Mesendoderm (in vitro differentiated cells): ENCODE results near the gene B4GALT4.
"Not testable (repeated sequence)": the region's sequence is repeated elsewhere in the genome, so short reads cannot be mapped to it uniquely, and the experiment has no call there.

Source experiments
- DNase-seq: peaks from one replicate; pipeline ENCODE4 v3.0.0; 2013
- H2AK5ac ChIP-seq: 2 replicates; pipeline ENCODE4 v1.6.1; 2013; ENCODE audit warnings: low read length, inconsistent platforms
- H2BK120ac ChIP-seq: 2 replicates; pipeline ENCODE4 v1.6.1; 2013; ENCODE audit warnings: low read depth, mild to moderate bottlenecking, low read length, moderate library complexity, mixed read lengths
- H2BK15ac ChIP-seq: replicated peaks from 2 replicates; pipeline ENCODE4 v1.6.1; 2013; ENCODE audit warnings: low read depth, mild to moderate bottlenecking, moderate library complexity
- H2BK5ac ChIP-seq: 2 replicates; pipeline ENCODE4 v1.6.1; 2013; ENCODE audit warnings: low read length, inconsistent platforms
- H3K18ac ChIP-seq: 2 replicates; pipeline ENCODE4 v1.6.1; 2013; ENCODE audit warnings: mild to moderate bottlenecking, low read length, mixed read lengths
- H3K23ac ChIP-seq: one replicate; pipeline ENCODE4 v1.6.1; 2013; ENCODE audit warnings: low read length
- H3K27ac ChIP-seq: 2 replicates; pipeline ENCODE4 v1.5.1; 2013; ENCODE audit warnings: low read depth, mild to moderate bottlenecking, inconsistent platforms, low read length, moderate library complexity
- H3K27me3 ChIP-seq: 2 replicates; pipeline ENCODE4 v1.6.1; 2013; ENCODE audit warnings: low read length, control low read depth, mild to moderate bottlenecking, inconsistent platforms; ENCODE audit not compliant: insufficient read depth, poor library complexity
- H3K36me3 ChIP-seq: 2 replicates; pipeline ENCODE4 v1.6.1; 2013; ENCODE audit warnings: low read length, inconsistent platforms; ENCODE audit not compliant: control insufficient read depth, insufficient read depth
- H3K4ac ChIP-seq: one replicate; pipeline ENCODE4 v1.6.1; 2013; ENCODE audit warnings: low read depth, mild to moderate bottlenecking, low read length, moderate library complexity
- H3K4me1 ChIP-seq: 2 replicates; pipeline ENCODE4 v1.6.1; 2013; ENCODE audit warnings: low read depth, low read length, inconsistent platforms; ENCODE audit not compliant: control insufficient read depth
- H3K4me2 ChIP-seq: 2 replicates; pipeline ENCODE4 v1.6.1; 2013; ENCODE audit warnings: low read length
- H3K4me3 ChIP-seq: 2 replicates; pipeline ENCODE4 v1.5.1; 2013; ENCODE audit warnings: mild to moderate bottlenecking, low read length
- H3K56ac ChIP-seq: one replicate; pipeline ENCODE4 v1.6.1; 2013; ENCODE audit warnings: low read length
- H3K79me1 ChIP-seq: 2 replicates; pipeline ENCODE4 v1.6.1; 2013; ENCODE audit warnings: low read length, inconsistent platforms
- H3K79me2 ChIP-seq: 2 replicates; pipeline ENCODE4 v1.6.1; 2013; ENCODE audit warnings: mild to moderate bottlenecking, low read length; ENCODE audit not compliant: control insufficient read depth, insufficient read depth
- H3K9ac ChIP-seq: 2 replicates; pipeline ENCODE4 v1.6.1; 2013; ENCODE audit warnings: low read length, inconsistent platforms
- H4K5ac ChIP-seq: one replicate; pipeline ENCODE4 v1.6.1; 2013; ENCODE audit warnings: low read length
- H4K8ac ChIP-seq: one replicate; pipeline ENCODE4 v1.6.1; 2013; ENCODE audit warnings: low read depth, mild to moderate bottlenecking, control low read depth, low read length, moderate library complexity
- WGBS: extraction: QIAGEN DNeasy Blood & Tissue Kit; methylation state at CpG from one replicate; pipeline ENCODE4 v1.1.7; 2013; ENCODE audit warnings: low lambda C conversion rate, missing lambda C conversion rate; ENCODE audit not compliant: insufficient coverage; ENCODE audit errors: extremely low coverage; 5-methylcytosine and 5-hydroxymethylcytosine counted together

The B4GALT4 gene

DNA sequence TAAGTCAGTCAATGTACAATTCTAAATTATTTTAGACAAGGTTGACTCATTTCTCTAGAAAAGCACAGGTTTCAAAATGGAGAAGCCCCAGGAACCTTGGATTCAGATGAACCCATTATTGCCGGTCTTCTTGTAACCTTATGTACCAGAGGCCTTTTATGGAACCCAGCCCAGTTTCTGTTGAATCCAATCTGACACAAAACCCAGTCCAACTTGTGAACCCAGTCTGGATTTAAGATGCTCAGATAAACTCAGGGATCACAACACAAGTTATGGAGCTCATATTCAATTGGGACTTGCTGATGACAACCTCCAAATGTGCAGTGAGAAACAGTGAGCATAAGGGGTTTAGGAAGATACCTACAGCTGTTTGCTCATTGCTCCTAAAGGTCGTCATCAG is 16.4 kb upstream of the B4GALT4 start:
- Histone ChIP-seq H3K79me1 (no peaks in the 10 kb centered on the region), H3K4ac (no peak overlapping the region), H2BK15ac (no peak overlapping the region), H3K23ac (no peak overlapping the region), H3K79me2 (no peaks in the 10 kb centered on the region), H4K8ac (no peak overlapping the region), H3K27me3 (no peaks in the 10 kb centered on the region), H3K27ac (no peak overlapping the region), H3K4me1 (no peaks in the 10 kb centered on the region), H3K4me2 (no peak overlapping the region), H3K18ac (no peak overlapping the region), H3K36me3 (no peaks in the 10 kb centered on the region), H3K56ac (no peak overlapping the region), H3K9ac (no peak overlapping the region), H2BK120ac (no peak overlapping the region), H3K4me3 (no peak overlapping the region), H4K5ac (no peak overlapping the region), H2BK5ac (no peak overlapping the region), H2AK5ac (no peak overlapping the region)
- WGBS: no CpG with 5 or more reads among the region's 2 CpGs
- no peak for DNase-seq

DNA sequence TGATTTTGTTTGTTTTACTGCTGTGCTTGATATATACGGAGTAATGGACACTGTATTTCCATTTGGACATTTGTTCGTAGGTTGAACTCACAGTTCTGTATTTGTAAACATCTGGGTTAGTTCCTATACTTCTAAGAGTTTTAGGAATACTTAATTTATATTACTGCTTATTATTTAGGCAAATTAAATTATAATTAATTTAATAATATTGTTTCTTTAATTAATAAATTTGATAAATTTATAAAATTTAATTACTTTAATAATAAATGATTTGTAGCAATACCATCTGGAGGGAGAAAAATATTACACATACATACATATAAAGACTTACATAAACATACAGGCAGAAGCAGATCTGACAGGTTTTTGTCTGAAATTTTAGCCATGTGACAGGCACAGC is 14.5 kb upstream of the B4GALT4 start:
- no peak overlapping the region for H4K5ac ChIP-seq
- no peaks in the 10 kb centered on the region for H3K79me1 ChIP-seq
- H3K18ac ChIP-seq: no peak overlapping the region
- WGBS: no CpG with 5 or more reads among the region's 2 CpGs
- H3K4me2 ChIP-seq: no peak overlapping the region
- DNase-seq: no peak
- no peak overlapping the region for H3K56ac ChIP-seq
- H3K23ac ChIP-seq: no peak overlapping the region
- no peak overlapping the region for H3K27ac ChIP-seq
- H4K8ac ChIP-seq: no peak overlapping the region
- H3K36me3 ChIP-seq: no peaks in the 10 kb centered on the region
- H2BK5ac ChIP-seq: no peak overlapping the region
- no peak overlapping the region for H3K9ac ChIP-seq
- H2BK15ac ChIP-seq: no peak overlapping the region
- H3K27me3 ChIP-seq: no peaks in the 10 kb centered on the region
- H3K4me3 ChIP-seq: no peak overlapping the region
- H3K4me1 ChIP-seq: no peaks in the 10 kb centered on the region
- no peaks in the 10 kb centered on the region for H3K79me2 ChIP-seq
- no peak overlapping the region for H2AK5ac ChIP-seq
- H2BK120ac ChIP-seq: no peak overlapping the region
- no peak overlapping the region for H3K4ac ChIP-seq

DNA sequence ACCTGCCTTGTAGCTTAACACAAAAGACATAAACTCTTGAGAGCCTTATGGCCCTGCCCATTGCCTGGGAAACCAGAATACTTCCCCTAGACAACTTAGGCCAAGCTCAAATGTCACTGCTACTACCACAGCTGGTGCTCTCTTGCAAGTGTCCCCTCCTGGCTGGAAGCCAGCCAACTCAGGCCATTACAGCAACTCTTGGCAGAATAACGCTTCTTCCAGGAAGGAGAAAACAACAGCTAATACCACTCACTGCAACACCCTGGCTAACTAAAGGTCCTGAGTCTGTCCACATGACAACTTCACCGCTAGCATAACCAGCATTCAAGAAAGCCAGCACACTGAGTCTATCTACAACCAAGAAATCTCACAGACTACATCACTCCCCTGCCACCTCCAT is 5.1 kb upstream of the B4GALT4 start:
- Histone ChIP-seq H3K4me1 (no peaks in the 10 kb centered on the region), H3K4ac (no peak overlapping the region), H4K8ac (no peak overlapping the region), H2BK120ac (no peak overlapping the region), H4K5ac (no peak overlapping the region), H2BK15ac (no peak overlapping the region), H3K23ac (no peak overlapping the region), H3K79me1 (no peaks in the 10 kb centered on the region), H3K56ac (no peak overlapping the region), H3K4me2 (no peak overlapping the region), H3K79me2 (no peaks in the 10 kb centered on the region), H3K36me3 (no peaks in the 10 kb centered on the region), H2BK5ac (no peak overlapping the region), H2AK5ac (no peak overlapping the region), H3K9ac (no peak overlapping the region), H3K27ac (no peak overlapping the region), H3K18ac (no peak overlapping the region), H3K4me3 (no peak overlapping the region), H3K27me3 (no peaks in the 10 kb centered on the region)
- no CpG with 5 or more reads among the region's 2 CpGs for WGBS
- DNase-seq: no peak

DNA sequence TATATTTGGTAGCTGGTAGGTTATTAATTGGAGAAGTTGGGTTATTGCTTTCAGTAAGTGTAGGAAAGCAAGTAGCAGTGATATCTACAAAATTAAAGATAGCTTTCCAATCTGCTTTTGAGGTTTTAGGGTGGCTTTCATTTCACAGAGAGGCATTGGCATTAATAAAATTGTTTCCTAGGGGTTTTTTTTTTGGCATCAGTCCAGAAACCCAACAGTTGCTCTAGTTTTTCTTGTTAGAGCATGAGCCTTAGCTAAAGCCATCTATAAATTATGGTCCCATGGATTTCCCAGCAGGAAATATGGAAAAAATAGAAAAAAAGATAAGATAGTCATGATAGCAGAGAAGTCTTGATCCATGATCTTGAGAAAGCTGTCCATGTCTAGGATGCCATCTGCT is 3.0 kb upstream of the B4GALT4 start:
- no peak overlapping the region for H3K18ac ChIP-seq
- H2BK5ac ChIP-seq: no peak overlapping the region
- H3K9ac ChIP-seq: no peak overlapping the region

DNA sequence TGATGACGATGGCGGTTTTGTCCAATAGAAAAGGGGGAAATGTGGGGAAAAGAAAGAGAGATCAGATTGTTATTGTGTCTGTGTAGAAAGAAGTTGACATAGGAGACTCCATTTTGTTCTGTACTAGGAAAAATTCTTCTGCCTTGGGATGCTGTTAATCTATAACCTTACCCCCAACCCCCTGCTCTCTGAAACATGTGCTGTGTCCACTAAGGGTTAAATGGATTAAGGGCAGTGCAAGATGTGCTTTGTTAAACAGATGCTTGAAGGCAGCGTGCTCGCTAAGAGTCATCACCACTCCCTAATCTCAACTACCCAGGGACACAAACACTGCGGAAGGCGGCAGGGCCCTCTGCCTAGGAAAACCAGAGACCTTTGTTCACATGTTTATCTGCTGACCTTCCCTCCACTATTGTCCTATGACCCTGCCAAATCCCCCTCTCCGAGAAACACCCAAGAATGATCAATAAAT is 2.4 kb upstream of the B4GALT4 start:
- H3K9ac ChIP-seq, H3K4ac ChIP-seq, H3K27me3 ChIP-seq, H4K5ac ChIP-seq, H3K4me2 ChIP-seq, H2BK15ac ChIP-seq, H3K36me3 ChIP-seq, H3K27ac ChIP-seq, H2AK5ac ChIP-seq, H3K4me1 ChIP-seq, H2BK120ac ChIP-seq, H2BK5ac ChIP-seq, H3K4me3 ChIP-seq, H4K8ac ChIP-seq, H3K23ac ChIP-seq, H3K79me1 ChIP-seq, DNase-seq, H3K56ac ChIP-seq, H3K18ac ChIP-seq: not testable (repeated sequence)
- WGBS: no CpG with 5 or more reads among the region's 7 CpGs
- peaks cover 11% of the 10 kb centered on the region for H3K79me2 ChIP-seq

More for the DNA sequence above, 3.0 kb upstream of the B4GALT4 start:
- Histone ChIP-seq H3K23ac (no peak overlapping the region), H3K27me3 (no peaks in the 10 kb centered on the region), H2BK120ac (no peak overlapping the region), H3K4ac (no peak overlapping the region), H3K4me3 (no peak overlapping the region), H4K5ac (no peak overlapping the region), H3K56ac (no peak overlapping the region), H3K27ac (no peak overlapping the region), H2BK15ac (no peak overlapping the region), H3K4me1 (no peaks in the 10 kb centered on the region), H3K79me2 (peaks cover 9% of the 10 kb centered on the region), H4K8ac (no peak overlapping the region), H3K36me3 (no peaks in the 10 kb centered on the region), H3K79me1 (peaks cover 2% of the 10 kb centered on the region), H2AK5ac (no peak overlapping the region), H3K4me2 (no peak overlapping the region)
- no peak for DNase-seq

DNA sequence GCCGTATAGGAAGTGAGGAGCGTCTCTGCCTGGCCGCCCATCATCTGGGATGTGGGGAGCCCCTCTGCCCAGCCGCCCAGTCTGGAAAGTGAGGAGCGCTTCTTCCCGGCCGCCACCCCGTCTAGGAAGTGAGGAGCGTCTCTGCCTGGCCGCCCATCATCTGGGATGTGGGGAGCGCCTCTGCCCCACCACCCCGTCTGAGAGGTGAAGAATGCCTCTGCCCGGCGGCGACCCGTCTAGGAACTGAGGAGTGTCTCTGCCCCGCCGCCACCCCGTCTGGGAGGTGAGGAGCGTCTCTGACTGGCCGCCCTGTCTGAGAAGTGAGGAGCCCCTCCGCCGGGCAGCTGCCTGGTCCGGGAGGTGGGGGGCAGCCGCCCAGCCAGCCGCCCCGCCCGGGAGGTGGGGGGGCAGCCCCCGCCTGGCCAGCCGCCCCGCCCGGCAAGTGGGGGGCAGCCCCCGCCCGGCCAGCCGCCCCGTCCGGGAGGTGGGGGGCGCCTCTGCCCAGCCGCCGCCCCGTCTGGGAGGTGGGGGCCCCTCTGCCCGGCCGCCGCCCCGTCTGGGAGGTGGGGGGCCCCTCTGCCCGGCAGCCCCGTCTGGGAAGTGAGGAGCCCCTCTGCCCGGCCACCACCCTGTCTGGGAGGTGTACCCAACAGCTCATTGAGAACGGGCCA is 1.8 kb upstream of the B4GALT4 start:
- not testable (repeated sequence) for H3K27me3 ChIP-seq, H3K23ac ChIP-seq, H2BK15ac ChIP-seq, H3K4me2 ChIP-seq, H2AK5ac ChIP-seq, H3K4ac ChIP-seq, H3K9ac ChIP-seq, H3K36me3 ChIP-seq, H3K4me1 ChIP-seq, H2BK120ac ChIP-seq, H4K8ac ChIP-seq, DNase-seq, H3K4me3 ChIP-seq, H3K27ac ChIP-seq, H3K79me1 ChIP-seq, H4K5ac ChIP-seq, H2BK5ac ChIP-seq, H3K18ac ChIP-seq, H3K56ac ChIP-seq
- H3K79me2 ChIP-seq: peaks cover 11% of the 10 kb centered on the region
- no CpG with 5 or more reads among the region's 49 CpGs for WGBS
